HepG2 (cell line): ENCODE results near the gene GTF2H4. TPM values are rescaled to one million over a fixed set of nuclear protein-coding genes. Genes with fewer than 3 reads are reported as not detected.
A peak's percentile ranks its signal among the peaks of the same experiment; 100 is the strongest.

Source experiments
- BCL3 ChIP-seq: sonication (generic); formaldehyde crosslinking; IDR thresholded peaks from 2 replicates; pipeline ENCODE4 v1.5.1; 2020; ENCODE audit warnings: mild to moderate bottlenecking, missing genetic modification reagents, moderate library complexity
- IRF9 ChIP-seq: sonication (generic); formaldehyde crosslinking; IDR thresholded peaks from 2 replicates; pipeline ENCODE4 v1.8.0; 2022; ENCODE audit warnings: missing genetic modification reagents, mild to moderate bottlenecking, borderline replicate concordance
- PATZ1 ChIP-seq: sonication (generic); formaldehyde crosslinking; IDR thresholded peaks from 2 replicates; pipeline ENCODE4 v1.4.0; 2020; ENCODE audit warnings: missing genetic modification reagents
- SKIL ChIP-seq: sonication (generic); formaldehyde crosslinking; IDR thresholded peaks from 2 replicates; pipeline ENCODE4 v1.8.0; 2022; ENCODE audit warnings: missing genetic modification reagents, mild to moderate bottlenecking, moderate library complexity, borderline replicate concordance
- ZBTB26 ChIP-seq: IDR thresholded peaks from 2 replicates; pipeline ENCODE4 v1.6.1; 2016; ENCODE audit warnings: missing compliant biosample characterization, missing genetic modification reagents, borderline replicate concordance
- ZBTB3 ChIP-seq: sonication (generic); formaldehyde crosslinking; IDR thresholded peaks from 2 replicates; pipeline ENCODE4 v1.4.0; 2020; ENCODE audit warnings: low read depth, mild to moderate bottlenecking, moderate library complexity, missing genetic modification reagents, borderline replicate concordance
- ZFP1 ChIP-seq: IDR thresholded peaks from 2 replicates; pipeline ENCODE4 v1.6.1; 2016
- ZNF281 ChIP-seq: sonication (generic); formaldehyde crosslinking; IDR thresholded peaks from 2 replicates; pipeline ENCODE4 v1.4.0; 2020; ENCODE audit warnings: missing genetic modification reagents, borderline replicate concordance
- ZNF7 ChIP-seq: IDR thresholded peaks from 2 replicates; pipeline ENCODE4 v1.6.1; 2016; ENCODE audit warnings: missing biosample characterization, missing genetic modification reagents
- ZNF75D ChIP-seq: sonication (generic); formaldehyde crosslinking; IDR thresholded peaks from 2 replicates; pipeline ENCODE4 v1.8.1; 2023; ENCODE audit warnings: missing genetic modification reagents, mild to moderate bottlenecking, borderline replicate concordance
- polyA plus RNA-seq, 8 experiments: library from polyadenylated mRNA; depleted of rRNA in 3 of 8; stranded (reverse) in 7 of 8; unstranded in 1 of 8; fragments of >200 nt; fragmentation: Illumina TruSeq in 4 of 8; extraction: Trizol in 4 of 8; gene quantifications; 2 replicates each; pipeline versions ENCODE4 v1.2.1 to v1.2.3, GENCODE V29; 2011 to 2016; ENCODE audit warnings: low read depth in 4 of 8, missing spikeins in 1 of 8, mixed read lengths in 1 of 8; ENCODE audit not compliant: insufficient read depth in 1 of 8
- total RNA-seq, 5 experiments: library from RNA; depleted of rRNA; stranded (reverse); fragments of >200 nt; fragmentation: Illumina TruSeq; extraction: Trizol; gene quantifications; 2 replicates each; pipeline ENCODE4 v1.2.3, GENCODE V29; 2016; ENCODE audit warnings: low read depth in 1 of 5
- TF ChIP-seq, protein P1 (sequence below): sonication (generic); formaldehyde crosslinking; IDR thresholded peaks from 2 replicates; pipeline ENCODE4 v1.5.0; 2020; ENCODE audit warnings: mild to moderate bottlenecking, missing genetic modification reagents, borderline replicate concordance
- TF ChIP-seq, protein P2 (sequence below): sonication (generic); formaldehyde crosslinking; IDR thresholded peaks from 2 replicates; pipeline ENCODE4 v1.5.0; 2020; ENCODE audit warnings: missing genetic modification reagents

GTF2H4 gene
- total and polyA plus RNA-seq, 2 of the 13 experiments (the other 11 are each of a cell fraction or from before 2014, with no cell fraction given) = 15.9 to 49.3 TPM

DNA sequence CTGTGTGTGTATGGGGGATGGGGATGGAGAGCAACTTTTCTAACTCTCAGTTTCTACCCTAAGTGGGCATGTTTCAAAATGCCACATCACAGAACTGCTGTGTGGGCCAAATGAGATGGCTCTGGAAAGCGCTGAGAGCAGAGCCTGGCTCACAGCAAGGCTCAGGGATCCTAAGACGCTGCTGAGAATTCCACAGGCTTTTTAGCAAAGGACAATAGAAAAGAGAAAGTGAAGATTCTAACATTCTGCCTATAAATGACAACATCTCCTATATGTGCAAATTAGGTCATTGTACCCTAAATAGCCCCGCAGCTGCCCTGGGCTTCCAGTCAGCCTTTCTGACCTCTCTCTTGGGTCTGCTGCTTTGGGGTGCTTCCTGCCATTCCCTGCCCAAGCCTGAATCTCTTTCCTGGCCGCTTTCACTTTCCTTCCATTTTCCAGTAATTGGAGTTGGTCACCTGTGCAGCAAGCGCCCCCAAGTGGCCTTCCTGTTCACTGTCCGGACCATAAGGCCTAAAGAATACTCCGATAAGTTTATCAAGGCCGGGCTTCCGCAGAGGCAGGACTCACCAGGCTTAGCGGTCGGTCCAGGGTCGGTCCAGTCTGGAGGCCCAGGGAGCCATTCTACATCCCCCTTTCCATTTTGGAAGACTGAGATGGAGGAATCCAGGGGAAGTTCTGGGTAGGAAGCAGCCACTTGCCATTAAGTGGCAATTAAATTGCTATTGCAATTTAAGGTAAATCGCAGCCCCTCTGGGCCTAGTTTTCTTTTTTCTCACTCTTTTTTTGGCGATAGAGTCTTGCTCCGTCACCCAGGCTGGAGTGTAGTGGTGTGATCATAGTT is 30.4 kb upstream of the GTF2H4 start (continued):
- 0 out of 2 replicates have a peak, but pooled peaks have one; percentile 37 for TF ChIP-seq IRF9 (CRISPR knock-in tag)
- no peak for TF ChIP-seq ZBTB3
- no peak; the same call in 1 of the 2 replicates for TF ChIP-seq ZNF281 (CRISPR knock-in tag)
- TF ChIP-seq PATZ1 = no peak
- TF ChIP-seq ZNF75D (CRISPR knock-in tag) = no peak
- TF ChIP-seq BCL3 (CRISPR knock-in tag) = no peak
- no peak for TF ChIP-seq SKIL (CRISPR knock-in tag)
- TF ChIP-seq, protein P1, sequence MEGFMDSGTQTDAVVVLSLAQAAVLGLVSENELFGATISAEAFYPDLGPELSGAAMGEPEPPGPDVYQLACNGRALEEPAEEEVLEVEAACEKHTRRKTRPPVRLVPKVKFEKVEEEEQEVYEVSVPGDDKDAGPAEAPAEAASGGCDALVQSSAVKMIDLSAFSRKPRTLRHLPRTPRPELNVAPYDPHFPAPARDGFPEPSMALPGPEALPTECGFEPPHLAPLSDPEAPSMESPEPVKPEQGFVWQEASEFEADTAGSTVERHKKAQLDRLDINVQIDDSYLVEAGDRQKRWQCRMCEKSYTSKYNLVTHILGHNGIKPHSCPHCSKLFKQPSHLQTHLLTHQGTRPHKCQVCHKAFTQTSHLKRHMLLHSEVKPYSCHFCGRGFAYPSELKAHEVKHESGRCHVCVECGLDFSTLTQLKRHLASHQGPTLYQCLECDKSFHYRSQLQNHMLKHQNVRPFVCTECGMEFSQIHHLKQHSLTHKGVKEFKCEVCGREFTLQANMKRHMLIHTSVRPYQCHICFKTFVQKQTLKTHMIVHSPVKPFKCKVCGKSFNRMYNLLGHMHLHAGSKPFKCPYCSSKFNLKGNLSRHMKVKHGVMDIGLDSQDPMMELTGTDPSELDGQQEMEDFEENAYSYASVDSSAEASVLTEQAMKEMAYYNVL (CRISPR knock-in tag) = peak; percentile 99
- no peak for TF ChIP-seq ZBTB26
- TF ChIP-seq, protein P2, sequence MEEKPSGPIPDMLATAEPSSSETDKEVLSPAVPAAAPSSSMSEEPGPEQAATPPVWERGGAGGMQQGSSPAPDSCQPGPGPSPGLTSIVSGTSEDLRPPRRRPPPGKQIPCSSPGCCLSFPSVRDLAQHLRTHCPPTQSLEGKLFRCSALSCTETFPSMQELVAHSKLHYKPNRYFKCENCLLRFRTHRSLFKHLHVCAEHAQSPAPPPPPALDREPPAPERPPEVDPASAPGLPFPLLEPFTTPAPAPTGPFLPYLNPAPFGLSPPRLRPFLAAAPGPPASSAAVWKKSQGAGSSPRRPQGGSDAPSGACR (CRISPR knock-in tag) = no peak
- TF ChIP-seq ZFP1 (CRISPR knock-in tag) = 0 out of 2 replicates have a peak, but pooled peaks have one; percentile 23
- no peak for TF ChIP-seq ZNF7
